HuH-7.5 (cell line): ENCODE results near the gene CNTD1.
A peak's percentile ranks its signal among the peaks of the same experiment; 100 is the strongest.

ENCODE experiments used
- DNase-seq: peaks from one replicate; pipeline ENCODE4 v3.0.0; 2011; ENCODE audit warnings: low spot score

The CNTD1 gene

DNA sequence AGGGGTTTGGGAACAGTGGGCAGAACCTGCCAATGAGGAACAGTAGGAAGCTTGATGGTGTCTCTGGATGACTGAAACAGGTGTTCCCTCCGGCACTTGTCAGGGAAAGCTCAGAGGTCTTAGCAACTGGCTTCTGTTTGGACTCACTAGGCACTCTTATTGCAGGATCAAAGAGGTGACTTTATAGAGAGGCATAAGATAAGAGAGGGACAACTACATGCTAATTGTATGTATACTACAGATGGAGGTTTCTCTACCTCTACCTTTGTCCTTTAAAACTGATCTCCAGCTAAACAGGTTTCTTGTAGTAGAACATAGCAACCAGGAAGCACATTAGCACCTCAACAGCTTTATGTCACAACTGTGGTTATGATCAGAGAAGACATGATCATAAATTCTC is 7.6 kb downstream of the CNTD1 start:
- DNase-seq = no peak

GRCh38 chr17:42809250-42809649 is 10.6 kb downstream of the CNTD1 start:
- DNase-seq = no peak

- no peak for DNase-seq
Measured at GRCh38 chr17:42814633-42815399, 16.2 kb downstream of the CNTD1 start.

DNA sequence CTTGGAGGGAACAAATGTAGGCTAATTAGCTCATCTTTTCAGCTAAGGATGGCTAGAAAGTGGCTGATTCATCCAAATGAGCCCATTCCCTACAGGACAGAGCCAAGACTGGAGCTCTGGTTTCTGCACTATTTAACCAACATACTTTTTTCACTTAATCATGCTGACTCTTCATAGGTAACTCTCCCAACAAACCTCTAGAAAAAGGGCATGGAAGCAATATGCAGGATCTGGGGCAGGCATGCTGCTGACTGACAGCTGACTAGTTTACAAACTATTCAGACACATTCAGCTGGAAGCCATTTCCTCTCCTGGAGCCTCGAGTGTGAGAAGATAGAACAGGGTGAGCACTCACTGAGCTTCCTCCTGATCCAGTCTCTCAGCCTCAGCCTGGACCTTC is 19.2 kb downstream of the CNTD1 start:
- no peak for DNase-seq

DNA sequence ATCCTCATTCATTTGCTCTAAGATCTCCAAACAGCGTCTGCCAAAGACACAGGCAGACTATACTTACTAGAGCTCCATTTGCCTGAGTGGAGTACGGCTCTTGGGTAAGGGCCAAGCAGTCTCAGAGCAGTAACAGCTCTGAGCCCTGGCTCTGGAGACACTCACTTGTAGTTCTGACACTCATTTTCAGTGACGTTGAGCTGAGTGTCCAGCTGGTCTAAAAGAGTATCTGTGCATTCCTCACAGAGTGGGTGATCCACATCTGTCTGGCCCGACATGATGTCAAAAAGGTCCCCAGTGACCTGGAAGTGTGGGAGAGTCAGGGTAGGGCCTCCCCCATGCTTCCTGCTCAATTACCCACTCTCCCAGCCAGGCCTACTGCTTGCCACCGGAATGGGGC is 19.7 kb downstream of the CNTD1 start:
- no peak for DNase-seq

- peak; percentile 52 for DNase-seq
Measured at GRCh38 chr17:42819939-42820535, 21.4 kb downstream of the CNTD1 start.

DNA sequence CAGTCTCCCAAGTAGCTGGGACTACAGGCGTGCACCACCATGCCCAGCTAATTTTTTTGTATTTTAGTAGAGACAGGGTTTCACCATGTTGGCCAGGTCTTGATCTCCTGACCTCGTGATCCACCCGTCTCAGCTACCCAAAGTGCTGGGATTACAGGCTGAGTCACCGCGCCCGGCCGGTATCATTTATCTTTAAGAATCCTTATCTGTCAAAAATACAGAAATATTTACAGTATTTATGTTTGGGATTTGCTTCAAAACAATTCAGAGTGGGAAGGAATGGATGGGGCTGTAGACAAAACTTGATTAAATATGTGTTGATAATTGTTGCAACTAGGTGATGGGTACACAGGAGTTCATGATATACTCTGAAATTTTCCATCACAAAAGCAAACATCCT is 22.5 kb downstream of the CNTD1 start:
- no peak for DNase-seq

DNA sequence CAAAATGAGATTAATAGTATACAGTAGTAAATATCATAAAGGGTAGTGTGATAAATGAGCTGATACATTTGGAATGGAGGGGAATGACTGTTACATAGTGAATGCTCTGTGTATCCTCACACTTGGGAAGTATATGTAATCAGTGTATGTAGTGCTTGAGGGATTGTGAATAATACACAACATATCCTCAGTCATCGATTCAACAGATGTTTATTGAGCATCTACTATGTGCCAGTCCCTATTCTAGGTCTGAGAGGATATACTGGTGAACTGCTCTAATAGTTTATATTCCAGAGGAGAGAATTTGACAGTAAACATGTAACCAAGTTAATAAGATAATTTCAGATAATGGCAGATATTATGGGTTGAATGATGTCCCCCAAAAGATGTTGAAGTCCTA is 28.8 kb downstream of the CNTD1 start:
- DNase-seq = no peak

- DNase-seq = no peak
Measured at GRCh38 chr17:42830971-42831370, 32.3 kb downstream of the CNTD1 start.

- DNase-seq = no peak
Measured at GRCh38 chr17:42832213-42832933, 33.7 kb downstream of the CNTD1 start.

- DNase-seq = peak; percentile 80
Measured at GRCh38 chr17:42832934-42833766, 34.5 kb downstream of the CNTD1 start, which contains the start of gene PSME3. Gene PSME3, plus strand, starts transcription at chr17:42833397. Its CDS starts 235 bp downstream, at chr17:42833632.

GRCh38 chr17:42833767-42834422 is 35.2 kb downstream of the CNTD1 start:
- DNase-seq = no peak

DNA sequence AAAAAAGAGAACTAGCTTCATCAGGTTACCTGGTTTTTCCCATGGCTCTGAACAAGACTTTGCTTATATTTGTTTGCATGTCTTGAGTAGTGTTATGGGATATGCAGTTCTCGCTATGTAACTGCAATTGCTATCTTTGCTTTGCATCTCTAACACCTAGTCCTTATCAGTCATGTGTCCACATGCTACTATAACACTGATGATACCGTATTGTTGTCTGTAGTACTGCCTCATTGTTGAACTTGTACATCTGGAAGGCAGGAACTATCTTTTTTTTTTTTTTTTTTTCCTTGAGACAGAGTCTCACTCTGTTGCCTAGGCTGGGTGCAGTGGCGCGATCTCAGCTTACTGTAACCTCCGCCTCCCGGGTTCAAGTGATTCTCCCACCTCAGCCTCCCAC is 37.1 kb downstream of the CNTD1 start:
- DNase-seq = no peak

- no peak for DNase-seq
Measured at GRCh38 chr17:42841975-42842685, 43.5 kb downstream of the CNTD1 start.

DNA sequence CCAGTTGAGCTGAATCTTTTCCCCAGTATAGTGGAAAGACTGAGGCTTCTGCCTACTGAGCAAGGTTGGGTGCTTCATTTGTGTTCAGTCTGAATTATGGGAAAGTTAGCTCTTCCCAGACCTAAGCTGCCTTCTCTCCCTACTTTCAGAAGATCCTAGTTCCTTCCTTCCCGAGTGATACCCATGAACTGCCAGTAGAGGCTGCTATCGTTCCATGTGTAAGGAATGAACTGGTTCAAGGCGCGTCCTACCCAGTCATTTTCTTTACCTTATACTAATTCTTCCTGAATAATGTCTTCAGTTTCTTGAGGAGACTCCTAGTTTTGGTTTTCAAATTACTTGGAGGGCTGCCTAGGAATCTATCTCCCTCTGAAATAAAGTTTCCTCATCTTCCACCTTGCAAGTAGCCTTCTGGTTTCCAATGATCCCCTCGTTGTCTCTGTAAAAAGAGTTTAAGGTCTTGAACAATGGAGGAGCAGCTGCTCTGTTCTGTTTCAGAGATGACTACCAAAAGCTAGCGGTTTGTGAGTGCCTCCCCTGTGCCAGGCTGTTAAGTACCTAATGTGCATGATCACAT is 44.8 kb downstream of the CNTD1 start:
- peak; percentile 80 for DNase-seq

DNA sequence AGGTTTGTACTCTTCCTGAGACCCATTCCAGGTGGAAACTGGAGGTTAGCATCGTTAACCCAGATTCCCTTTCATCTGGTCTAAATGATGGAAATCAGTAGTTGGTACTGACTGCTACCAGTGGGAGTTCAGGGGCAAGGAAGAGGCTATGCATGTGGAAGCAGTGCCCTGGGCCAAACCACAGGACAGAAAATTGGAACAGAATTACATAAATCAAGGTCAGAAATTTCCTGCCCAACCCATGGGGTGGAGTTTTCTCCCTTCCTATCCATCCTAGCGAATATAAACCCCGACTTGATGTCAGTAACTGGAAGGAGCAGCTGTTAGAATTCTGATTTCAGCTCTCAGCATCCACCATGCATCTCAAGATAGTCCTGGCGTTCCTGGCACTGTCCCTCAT is 45.6 kb downstream of the CNTD1 start, which contains the start of gene AOC2:
AOC2 (plus strand) TSS at position 310 of the 400 bp plus-strand sequence; CDS start at position 357, 47 bp downstream.
- DNase-seq = no peak

- DNase-seq = no peak
Measured at GRCh38 chr17:42844761-42845555, 46.3 kb downstream of the CNTD1 start.

GRCh38 chr17:42845556-42845917 is 46.9 kb downstream of the CNTD1 start:
- no peak for DNase-seq

GRCh38 chr17:42845918-42846593 is 47.4 kb downstream of the CNTD1 start:
- DNase-seq = no peak
